T follicular helper cell (primary cell): ENCODE measurements around the gene SLC39A3.

ENCODE experiments used
- DNase-seq: peaks from one replicate; pipeline ENCODE4 v3.0.0-alpha.2; 2020; ENCODE audit warnings: low read depth

SLC39A3 gene

GRCh38 chr19:2703077-2703437, 36.8 kb downstream of the SLC39A3 start:
- no peak for DNase-seq

GRCh38 chr19:2702170-2703076, 37.4 kb downstream of the SLC39A3 start, which contains the start of gene GNG7:
Gene GNG7, minus strand, starts transcription at chr19:2702694. Its CDS starts 182,006 bp downstream, at chr19:2520688.
- peak; percentile 95 for DNase-seq

GRCh38 chr19:2701361-2702169, 38.3 kb downstream of the SLC39A3 start:
- no peak for DNase-seq

GRCh38 chr19:2700660-2701360, 39.0 kb downstream of the SLC39A3 start:
- no peak for DNase-seq

- no peak for DNase-seq
Observed at GRCh38 chr19:2699413-2700140, 40.2 kb downstream of the SLC39A3 start.

GRCh38 chr19:2694196-2694595, 45.6 kb downstream of the SLC39A3 start:
- no peak for DNase-seq

GRCh38 chr19:2693492-2694160, 46.2 kb downstream of the SLC39A3 start:
- no peak for DNase-seq

GRCh38 chr19:2691951-2692350, 47.9 kb downstream of the SLC39A3 start:
- no peak for DNase-seq

GRCh38 chr19:2690856-2691255, 49.0 kb downstream of the SLC39A3 start:
- DNase-seq: no peak

- no peak for DNase-seq
Observed at GRCh38 chr19:2686360-2686759, 53.5 kb downstream of the SLC39A3 start.

- no peak for DNase-seq
Observed at GRCh38 chr19:2685204-2685704, 54.6 kb downstream of the SLC39A3 start.

- no peak for DNase-seq
Observed at GRCh38 chr19:2683430-2684003, 56.3 kb downstream of the SLC39A3 start.
